Pons (tissue), 1 donor: ENCODE results near the gene FAM228B.

Experiments used
- DNase-seq: peaks from one replicate; pipeline ENCODE4 v3.0.0-alpha.2; 2016; ENCODE audit warnings: low spot score

Gene FAM228B

GRCh38 chr2:24204505-24204904 lies 81.2 kb downstream of the FAM228B start:
- DNase-seq: no peak

GRCh38 chr2:24205131-24205530 lies 81.9 kb downstream of the FAM228B start:
- DNase-seq: no peak

- no peak for DNase-seq
These were observed 83.0 kb downstream of the FAM228B start for GRCh38 chr2:24206242-24206641.

GRCh38 chr2:24206714-24207113 lies 83.4 kb downstream of the FAM228B start:
- DNase-seq: no peak

- DNase-seq: no peak
These were observed 84.1 kb downstream of the FAM228B start for GRCh38 chr2:24207359-24207758.

- no peak for DNase-seq
These were observed 85.2 kb downstream of the FAM228B start for GRCh38 chr2:24208490-24208889.

GRCh38 chr2:24209389-24210105 lies 86.3 kb downstream of the FAM228B start:
- DNase-seq: no peak

GRCh38 chr2:24210106-24210455 lies 86.8 kb downstream of the FAM228B start:
- no peak for DNase-seq

- no peak for DNase-seq
These were observed 87.5 kb downstream of the FAM228B start for GRCh38 chr2:24210723-24211122.

- no peak for DNase-seq
These were observed 88.1 kb downstream of the FAM228B start for GRCh38 chr2:24211408-24211807.

GRCh38 chr2:24214880-24215279 lies 91.6 kb downstream of the FAM228B start:
- no peak for DNase-seq
